ENCODE measurements around the gene RTN4R. TPM values are rescaled to one million over a fixed set of nuclear protein-coding genes. Genes with fewer than 3 reads are reported as not detected.
A peak's percentile ranks its signal among the peaks of the same experiment; 100 is the strongest.
"Not testable (repeated sequence)": the region's sequence is repeated elsewhere in the genome, so short reads cannot be mapped to it uniquely, and the experiment has no call there.

The RTN4R gene
- total RNA-seq, 1 experiment from 2014 or later = 25.0 TPM

DNA sequence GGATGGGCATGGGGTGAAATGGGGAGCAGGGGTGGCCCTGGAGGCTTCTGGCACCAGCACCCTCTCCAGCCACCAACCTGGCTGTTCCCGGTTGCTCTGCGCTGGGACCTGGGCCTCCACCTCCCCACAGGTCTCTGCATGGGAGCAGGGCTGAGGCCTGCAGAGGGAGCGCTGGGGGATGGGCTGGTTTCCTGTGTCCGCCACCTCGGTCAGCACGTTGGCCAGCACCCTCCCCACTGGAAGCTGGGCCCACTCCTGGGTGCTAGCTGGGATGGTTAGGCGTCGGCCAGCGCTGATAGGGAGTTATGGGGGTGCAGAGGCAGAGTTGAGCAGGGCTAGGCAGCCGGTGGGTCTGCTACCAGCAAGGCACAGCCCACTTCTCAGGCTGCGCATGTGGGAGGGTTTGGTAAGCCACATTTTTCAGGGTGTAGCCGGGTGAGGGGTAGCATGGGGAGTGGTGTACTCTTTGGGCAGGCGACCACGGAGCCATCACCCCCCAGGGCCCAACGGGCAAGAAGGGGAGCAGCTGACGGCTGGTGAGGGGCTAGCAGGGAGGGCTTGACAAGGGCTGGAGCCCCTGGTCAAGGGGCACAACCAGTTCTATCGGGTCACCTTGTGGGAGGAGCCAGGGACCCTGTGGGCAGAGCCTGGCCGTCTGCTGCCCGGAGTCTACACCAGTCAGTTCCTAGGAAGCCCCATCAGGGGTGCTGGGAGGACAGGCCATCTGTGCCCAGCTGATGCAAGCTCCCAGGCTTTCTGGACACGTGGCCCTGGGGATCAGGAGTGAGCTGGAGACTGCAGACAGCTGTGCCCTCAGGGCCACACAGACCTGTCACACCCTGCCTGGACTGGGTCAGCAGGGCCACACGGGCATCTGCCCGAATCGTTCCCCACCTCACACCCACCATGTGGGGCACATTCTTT is 2.3 kb upstream of the RTN4R start:
- ATAC-seq; H3K27ac Mint-ChIP-seq; H3K36me3 Mint-ChIP-seq; H3K27me3 Mint-ChIP-seq (ENCODE audit: low read depth); H3K4me3 Mint-ChIP-seq; POLR2A ChIA-PET; H3K9me3 Mint-ChIP-seq: not testable (repeated sequence)
- CTCF ChIA-PET = interaction anchor here (1.0 to 1.2 kb wide), 4 partner anchors 12 to 55 kb away, joined by 3 read pairs; partner anchors contain the start of gene DGCR6L
- H3K4me1 Mint-ChIP-seq = peaks cover 15% of the 10 kb centered on the region
- peak; percentile 36 for DNase-seq (ENCODE audit: low spot score)
- TF ChIP-seq GABPB1 (CRISPR knock-in tag; IDR thresholded peaks at IDR 0.05) = peak; percentile 72
- TF ChIP-seq FOXP1 (CRISPR knock-in tag; IDR thresholded peaks at IDR 0.05; ENCODE audit: borderline replicate concordance) = 0 out of 2 replicates have a peak, but pooled peaks have one; percentile 28

DNA sequence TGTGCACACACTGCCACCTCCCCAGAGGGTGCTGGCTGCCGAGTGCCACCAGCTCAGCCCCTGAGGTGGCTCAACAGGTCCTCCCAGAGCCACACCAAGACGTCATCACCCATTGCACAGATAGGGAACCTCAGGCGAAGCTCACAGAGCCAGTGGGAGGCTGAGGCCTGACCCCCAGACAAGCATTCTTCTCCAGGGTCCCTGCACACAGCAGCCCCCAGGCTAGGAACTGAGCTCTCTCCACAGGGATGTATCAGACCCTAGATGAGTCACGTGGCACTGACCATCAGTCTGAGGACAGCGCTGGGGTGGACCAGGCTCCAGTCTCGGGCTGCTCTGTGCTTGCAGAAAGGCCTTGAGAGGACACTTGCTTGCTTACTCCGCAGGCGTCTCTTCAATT is 1.6 kb upstream of the RTN4R start:
- H3K36me3 Mint-ChIP-seq; ATAC-seq; H3K4me3 Mint-ChIP-seq; H3K27me3 Mint-ChIP-seq (ENCODE audit: low read depth); H3K9me3 Mint-ChIP-seq; DNase-seq (ENCODE audit: low spot score); POLR2A ChIA-PET; H3K27ac Mint-ChIP-seq: not testable (repeated sequence)
- CTCF ChIA-PET = interaction anchor here (0.9 to 1.0 kb wide), 3 partner anchors 11 to 54 kb away, joined by 3 read pairs; partner anchors contain the start of gene DGCR6L
- peaks cover 13% of the 10 kb centered on the region for H3K4me1 Mint-ChIP-seq

DNA sequence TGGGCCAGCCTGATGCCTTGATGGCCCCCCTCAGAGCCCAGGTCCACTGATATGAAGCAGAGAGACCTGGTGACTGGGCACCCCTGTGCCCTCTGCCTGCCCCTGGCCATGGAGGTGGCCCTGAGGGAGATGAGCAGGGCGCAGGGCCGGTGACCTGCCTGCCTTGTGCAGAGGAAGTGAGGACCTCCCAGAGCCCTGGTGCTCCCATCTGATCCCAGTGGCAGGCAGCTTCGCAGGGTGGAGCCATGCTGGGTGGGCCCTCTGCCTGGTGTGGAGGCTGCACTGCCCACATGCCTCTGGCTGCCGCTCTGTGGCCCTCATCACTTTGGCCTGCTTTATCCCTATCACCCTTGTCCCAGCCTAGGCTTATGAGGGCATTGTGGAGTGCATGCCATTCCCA is 1.1 kb upstream of the RTN4R start:
- ATAC-seq; H3K27ac Mint-ChIP-seq; H3K36me3 Mint-ChIP-seq; DNase-seq (ENCODE audit: low spot score); H3K27me3 Mint-ChIP-seq (ENCODE audit: low read depth); H3K9me3 Mint-ChIP-seq: not testable (repeated sequence)
- ChIA-PET POLR2A (interaction anchor here (0.5 kb wide), 1 partner anchor 149 kb away, joined by 3 read pairs; no protein-coding TSS in a partner anchor), CTCF (interaction anchor here (0.9 to 1.0 kb wide), 4 partner anchors 11 to 112 kb away, joined by 3 read pairs; partner anchors contain the start of gene DGCR6L)
- H3K4me1 Mint-ChIP-seq = peaks cover 11% of the 10 kb centered on the region
- H3K4me3 Mint-ChIP-seq = 0 out of 2 replicates have a peak overlapping the region, but pooled peaks have one; percentile 67

DNA sequence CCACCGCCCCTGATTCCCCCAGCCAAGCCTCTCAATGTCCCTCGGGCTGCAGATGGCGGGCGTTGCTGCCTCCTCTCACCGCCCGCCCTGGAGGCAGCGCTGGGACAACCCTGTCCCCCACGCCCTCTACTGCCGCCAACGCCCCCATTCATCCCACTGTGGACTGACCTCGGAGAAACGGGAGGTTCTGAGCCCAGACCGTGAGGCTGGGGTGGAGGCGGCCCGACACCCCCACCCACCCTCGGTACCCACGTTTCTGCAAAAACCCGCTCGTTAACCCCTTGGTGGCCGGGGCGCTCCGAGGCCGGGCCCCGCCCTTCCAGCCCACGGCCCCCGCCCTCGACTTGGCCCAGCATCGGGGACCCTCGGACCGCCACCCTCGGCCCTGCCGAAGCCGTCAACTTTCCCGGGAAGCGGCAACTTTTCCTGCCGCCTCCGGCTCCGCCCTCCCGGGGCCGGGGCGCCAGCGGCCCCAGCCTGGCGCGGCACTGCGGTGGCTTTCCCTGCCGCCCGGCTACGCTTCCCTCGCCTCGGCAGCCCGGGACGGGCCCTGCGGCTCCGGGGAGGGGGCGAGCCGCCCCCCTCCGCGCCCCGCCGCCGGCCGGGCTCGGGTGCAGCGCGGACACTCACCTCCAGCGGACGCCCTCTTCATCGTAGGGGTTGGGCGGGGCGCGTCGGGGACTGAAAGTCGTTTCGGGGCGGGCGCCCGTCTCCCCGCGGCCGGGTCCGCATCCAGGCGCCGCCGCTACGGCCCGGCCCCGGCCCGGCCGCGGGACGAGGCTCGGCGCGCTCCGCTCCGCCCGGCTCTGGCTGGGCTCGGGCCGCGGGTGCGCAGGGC is 458 bp downstream of the RTN4R start:
- Mint-ChIP-seq H3K4me3 (peak overlapping the region; percentile 63), H3K27ac (no peak overlapping the region), H3K4me1 (peaks cover 11% of the 10 kb centered on the region), H3K36me3 (no peaks in the 10 kb centered on the region), H3K27me3 (ENCODE audit: low read depth) (no peaks in the 10 kb centered on the region), H3K9me3 (no peaks in the 10 kb centered on the region)
- ATAC-seq (peak; percentile 23), DNase-seq (ENCODE audit: low spot score) (peak; percentile 45)
- POLR2A ChIA-PET = no interaction called here
- CTCF ChIA-PET = no interaction called here
- TF ChIP-seq SOX15 (CRISPR knock-in tag; IDR thresholded peaks at IDR 0.05) (no peak), HMGA2 (CRISPR knock-in tag; IDR thresholded peaks at IDR 0.05) (no peak), PRRX2 (CRISPR knock-in tag; IDR thresholded peaks at IDR 0.05) (no peak), TP53 (CRISPR knock-in tag; IDR thresholded peaks at IDR 0.05) (no peak), NR1H2 (CRISPR knock-in tag; IDR thresholded peaks at IDR 0.05) (no peak), SMAD4 (CRISPR knock-in tag; IDR thresholded peaks at IDR 0.05) (no peak), NFYB (CRISPR knock-in tag; conservative IDR thresholded peaks at IDR 0.05; ENCODE audit: low read depth) (no peak), GTF2I (CRISPR knock-in tag; conservative IDR thresholded peaks at IDR 0.05) (no peak), ZNF671 (CRISPR knock-in tag; IDR thresholded peaks at IDR 0.05) (no peak), SMAD3 (CRISPR knock-in tag; IDR thresholded peaks at IDR 0.05; ENCODE audit: borderline replicate concordance) (no peak)
- TF ChIP-seq, protein P1, sequence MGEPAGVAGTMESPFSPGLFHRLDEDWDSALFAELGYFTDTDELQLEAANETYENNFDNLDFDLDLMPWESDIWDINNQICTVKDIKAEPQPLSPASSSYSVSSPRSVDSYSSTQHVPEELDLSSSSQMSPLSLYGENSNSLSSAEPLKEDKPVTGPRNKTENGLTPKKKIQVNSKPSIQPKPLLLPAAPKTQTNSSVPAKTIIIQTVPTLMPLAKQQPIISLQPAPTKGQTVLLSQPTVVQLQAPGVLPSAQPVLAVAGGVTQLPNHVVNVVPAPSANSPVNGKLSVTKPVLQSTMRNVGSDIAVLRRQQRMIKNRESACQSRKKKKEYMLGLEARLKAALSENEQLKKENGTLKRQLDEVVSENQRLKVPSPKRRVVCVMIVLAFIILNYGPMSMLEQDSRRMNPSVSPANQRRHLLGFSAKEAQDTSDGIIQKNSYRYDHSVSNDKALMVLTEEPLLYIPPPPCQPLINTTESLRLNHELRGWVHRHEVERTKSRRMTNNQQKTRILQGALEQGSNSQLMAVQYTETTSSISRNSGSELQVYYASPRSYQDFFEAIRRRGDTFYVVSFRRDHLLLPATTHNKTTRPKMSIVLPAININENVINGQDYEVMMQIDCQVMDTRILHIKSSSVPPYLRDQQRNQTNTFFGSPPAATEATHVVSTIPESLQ (CRISPR knock-in tag; IDR thresholded peaks at IDR 0.05) = no peak
- TF ChIP-seq, protein P2, sequence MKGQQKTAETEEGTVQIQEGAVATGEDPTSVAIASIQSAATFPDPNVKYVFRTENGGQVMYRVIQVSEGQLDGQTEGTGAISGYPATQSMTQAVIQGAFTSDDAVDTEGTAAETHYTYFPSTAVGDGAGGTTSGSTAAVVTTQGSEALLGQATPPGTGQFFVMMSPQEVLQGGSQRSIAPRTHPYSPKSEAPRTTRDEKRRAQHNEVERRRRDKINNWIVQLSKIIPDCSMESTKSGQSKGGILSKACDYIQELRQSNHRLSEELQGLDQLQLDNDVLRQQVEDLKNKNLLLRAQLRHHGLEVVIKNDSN (CRISPR knock-in tag; IDR thresholded peaks at IDR 0.05) = no peak
- TF ChIP-seq, protein P3, sequence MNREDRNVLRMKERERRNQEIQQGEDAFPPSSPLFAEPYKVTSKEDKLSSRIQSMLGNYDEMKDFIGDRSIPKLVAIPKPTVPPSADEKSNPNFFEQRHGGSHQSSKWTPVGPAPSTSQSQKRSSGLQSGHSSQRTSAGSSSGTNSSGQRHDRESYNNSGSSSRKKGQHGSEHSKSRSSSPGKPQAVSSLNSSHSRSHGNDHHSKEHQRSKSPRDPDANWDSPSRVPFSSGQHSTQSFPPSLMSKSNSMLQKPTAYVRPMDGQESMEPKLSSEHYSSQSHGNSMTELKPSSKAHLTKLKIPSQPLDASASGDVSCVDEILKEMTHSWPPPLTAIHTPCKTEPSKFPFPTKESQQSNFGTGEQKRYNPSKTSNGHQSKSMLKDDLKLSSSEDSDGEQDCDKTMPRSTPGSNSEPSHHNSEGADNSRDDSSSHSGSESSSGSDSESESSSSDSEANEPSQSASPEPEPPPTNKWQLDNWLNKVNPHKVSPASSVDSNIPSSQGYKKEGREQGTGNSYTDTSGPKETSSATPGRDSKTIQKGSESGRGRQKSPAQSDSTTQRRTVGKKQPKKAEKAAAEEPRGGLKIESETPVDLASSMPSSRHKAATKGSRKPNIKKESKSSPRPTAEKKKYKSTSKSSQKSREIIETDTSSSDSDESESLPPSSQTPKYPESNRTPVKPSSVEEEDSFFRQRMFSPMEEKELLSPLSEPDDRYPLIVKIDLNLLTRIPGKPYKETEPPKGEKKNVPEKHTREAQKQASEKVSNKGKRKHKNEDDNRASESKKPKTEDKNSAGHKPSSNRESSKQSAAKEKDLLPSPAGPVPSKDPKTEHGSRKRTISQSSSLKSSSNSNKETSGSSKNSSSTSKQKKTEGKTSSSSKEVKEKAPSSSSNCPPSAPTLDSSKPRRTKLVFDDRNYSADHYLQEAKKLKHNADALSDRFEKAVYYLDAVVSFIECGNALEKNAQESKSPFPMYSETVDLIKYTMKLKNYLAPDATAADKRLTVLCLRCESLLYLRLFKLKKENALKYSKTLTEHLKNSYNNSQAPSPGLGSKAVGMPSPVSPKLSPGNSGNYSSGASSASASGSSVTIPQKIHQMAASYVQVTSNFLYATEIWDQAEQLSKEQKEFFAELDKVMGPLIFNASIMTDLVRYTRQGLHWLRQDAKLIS (CRISPR knock-in tag; IDR thresholded peaks at IDR 0.05; ENCODE audit: borderline replicate concordance) = no peak
- TF ChIP-seq, protein P4, sequence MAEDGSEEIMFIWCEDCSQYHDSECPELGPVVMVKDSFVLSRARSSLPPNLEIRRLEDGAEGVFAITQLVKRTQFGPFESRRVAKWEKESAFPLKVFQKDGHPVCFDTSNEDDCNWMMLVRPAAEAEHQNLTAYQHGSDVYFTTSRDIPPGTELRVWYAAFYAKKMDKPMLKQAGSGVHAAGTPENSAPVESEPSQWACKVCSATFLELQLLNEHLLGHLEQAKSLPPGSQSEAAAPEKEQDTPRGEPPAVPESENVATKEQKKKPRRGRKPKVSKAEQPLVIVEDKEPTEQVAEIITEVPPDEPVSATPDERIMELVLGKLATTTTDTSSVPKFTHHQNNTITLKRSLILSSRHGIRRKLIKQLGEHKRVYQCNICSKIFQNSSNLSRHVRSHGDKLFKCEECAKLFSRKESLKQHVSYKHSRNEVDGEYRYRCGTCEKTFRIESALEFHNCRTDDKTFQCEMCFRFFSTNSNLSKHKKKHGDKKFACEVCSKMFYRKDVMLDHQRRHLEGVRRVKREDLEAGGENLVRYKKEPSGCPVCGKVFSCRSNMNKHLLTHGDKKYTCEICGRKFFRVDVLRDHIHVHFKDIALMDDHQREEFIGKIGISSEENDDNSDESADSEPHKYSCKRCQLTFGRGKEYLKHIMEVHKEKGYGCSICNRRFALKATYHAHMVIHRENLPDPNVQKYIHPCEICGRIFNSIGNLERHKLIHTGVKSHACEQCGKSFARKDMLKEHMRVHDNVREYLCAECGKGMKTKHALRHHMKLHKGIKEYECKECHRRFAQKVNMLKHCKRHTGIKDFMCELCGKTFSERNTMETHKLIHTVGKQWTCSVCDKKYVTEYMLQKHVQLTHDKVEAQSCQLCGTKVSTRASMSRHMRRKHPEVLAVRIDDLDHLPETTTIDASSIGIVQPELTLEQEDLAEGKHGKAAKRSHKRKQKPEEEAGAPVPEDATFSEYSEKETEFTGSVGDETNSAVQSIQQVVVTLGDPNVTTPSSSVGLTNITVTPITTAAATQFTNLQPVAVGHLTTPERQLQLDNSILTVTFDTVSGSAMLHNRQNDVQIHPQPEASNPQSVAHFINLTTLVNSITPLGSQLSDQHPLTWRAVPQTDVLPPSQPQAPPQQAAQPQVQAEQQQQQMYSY (CRISPR knock-in tag; IDR thresholded peaks at IDR 0.05) = no peak

All from WTC11 (cell line).